ENCODE measurements around the gene MMP11.
A peak's percentile ranks its signal among the peaks of the same experiment; 100 is the strongest.
"Not testable (repeated sequence)": the region's sequence is repeated elsewhere in the genome, so short reads cannot be mapped to it uniquely, and the experiment has no call there.

MMP11 gene, protein sequence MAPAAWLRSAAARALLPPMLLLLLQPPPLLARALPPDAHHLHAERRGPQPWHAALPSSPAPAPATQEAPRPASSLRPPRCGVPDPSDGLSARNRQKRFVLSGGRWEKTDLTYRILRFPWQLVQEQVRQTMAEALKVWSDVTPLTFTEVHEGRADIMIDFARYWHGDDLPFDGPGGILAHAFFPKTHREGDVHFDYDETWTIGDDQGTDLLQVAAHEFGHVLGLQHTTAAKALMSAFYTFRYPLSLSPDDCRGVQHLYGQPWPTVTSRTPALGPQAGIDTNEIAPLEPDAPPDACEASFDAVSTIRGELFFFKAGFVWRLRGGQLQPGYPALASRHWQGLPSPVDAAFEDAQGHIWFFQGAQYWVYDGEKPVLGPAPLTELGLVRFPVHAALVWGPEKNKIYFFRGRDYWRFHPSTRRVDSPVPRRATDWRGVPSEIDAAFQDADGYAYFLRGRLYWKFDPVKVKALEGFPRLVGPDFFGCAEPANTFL

DNA sequence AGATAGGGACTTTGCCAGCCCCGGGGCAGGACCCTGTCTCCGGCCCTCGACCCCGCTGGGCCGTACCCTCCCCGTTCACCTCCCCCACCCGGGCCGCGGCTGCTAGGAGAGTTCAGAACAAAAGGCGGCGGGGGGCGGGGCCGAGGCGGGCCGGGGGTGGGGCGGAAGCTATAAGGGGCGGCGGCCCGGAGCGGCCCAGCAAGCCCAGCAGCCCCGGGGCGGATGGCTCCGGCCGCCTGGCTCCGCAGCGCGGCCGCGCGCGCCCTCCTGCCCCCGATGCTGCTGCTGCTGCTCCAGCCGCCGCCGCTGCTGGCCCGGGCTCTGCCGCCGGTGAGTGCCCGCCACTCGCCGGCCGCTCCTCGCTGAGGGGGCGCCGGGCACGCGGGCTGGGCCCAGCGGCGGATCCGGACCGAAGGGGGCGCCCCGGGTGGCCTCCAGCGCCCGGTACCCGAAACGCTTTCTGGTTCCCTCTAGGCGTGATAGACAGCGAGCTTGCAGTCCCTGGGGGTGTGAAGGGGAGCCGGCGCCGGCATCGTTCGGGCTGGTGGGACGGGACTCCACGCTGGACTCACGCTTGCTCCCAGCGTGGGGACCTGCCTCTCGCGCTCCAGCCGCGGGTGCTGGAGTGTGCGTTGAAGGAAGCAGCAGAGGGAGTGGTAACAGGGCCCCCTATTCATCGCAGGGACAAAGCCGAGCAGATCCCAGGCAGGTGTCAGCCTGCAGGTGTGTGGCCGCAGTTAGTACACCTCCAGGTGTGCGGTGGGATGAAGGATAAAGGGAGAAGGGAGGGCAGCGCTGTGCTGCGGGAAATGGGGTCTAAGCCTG, at the start of gene MMP11:
Gene MMP11, plus strand, starts transcription at position 201 of the 825 bp plus-strand sequence. Its CDS starts 22 bp downstream, at position 223.
- peak; percentile 78 for DNase-seq

DNA sequence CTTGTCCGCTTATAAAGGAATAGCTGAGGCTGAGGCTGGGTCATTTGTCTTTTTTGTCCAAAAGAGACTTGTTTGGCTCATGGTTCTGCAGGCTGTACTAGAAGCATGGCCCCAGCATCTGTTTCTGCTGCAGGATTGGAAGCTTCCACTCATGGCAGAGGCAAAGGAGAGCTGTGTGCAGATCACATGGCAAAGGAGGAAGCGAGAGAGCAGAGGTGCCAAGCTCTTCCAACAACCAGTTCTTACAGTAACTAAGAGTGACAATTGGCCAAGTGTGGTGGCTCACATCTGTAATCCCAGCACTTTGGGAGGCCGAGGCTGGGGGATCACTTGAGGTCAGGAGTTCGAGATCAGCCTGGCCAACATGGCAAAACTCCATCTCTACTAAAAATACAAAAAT, 44.5 kb upstream of the MMP11 start:
- not testable (repeated sequence) for DNase-seq

DNA sequence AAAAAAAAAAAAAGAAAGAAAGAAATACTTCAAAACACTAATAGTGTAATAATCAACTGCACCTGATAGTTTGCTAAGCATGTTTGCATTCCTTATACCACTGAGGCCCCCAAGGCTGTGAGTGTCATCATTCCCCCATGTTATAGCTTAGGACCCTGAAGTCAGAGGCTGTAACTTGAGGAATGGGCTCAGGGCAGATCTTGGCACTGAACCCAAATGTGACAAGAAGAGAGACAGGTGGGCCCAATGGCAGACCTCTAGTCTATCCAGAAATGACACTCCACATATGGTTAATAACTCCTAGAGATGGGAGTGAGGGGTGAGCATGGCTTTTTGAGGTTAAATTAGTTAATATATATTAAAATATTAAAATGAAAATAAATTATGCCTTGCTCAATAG, 35.0 kb upstream of the MMP11 start:
- DNase-seq, result no peak

DNA sequence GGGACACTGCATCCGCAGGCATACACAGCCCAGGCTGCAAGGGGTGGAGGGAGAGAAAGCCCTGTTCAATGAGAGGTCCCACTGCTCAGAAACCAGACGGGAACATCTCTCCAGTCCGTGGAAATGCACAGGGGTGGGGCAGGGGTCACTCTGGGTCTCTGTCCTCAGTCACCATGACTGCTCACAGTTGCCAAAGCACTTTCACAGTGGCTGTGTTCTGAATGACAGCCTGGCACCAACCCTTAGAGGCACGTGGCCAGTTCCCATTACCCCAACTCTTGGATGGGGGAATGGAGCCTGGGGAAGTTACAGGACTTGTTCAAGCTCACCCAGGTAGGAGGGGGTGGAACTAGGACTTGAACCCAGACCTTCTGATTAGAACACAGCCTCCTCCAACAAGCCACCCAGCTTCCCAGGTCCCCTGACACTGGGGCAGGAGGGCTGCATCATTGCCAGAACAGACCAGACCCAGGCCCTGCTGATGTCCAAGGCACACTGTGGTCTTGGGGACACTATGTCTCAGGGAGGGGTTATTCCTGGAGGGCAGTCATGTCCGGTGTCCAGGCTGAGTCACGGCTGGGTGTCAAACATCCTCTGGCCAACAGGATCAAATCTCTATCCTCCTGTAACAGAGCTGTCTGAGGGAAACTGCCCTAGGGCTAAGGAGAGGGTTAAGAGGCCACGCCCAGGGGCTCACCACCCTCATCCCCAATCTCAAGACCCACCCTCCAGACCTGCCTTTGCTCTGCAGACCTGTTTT, 30.0 kb upstream of the MMP11 start:
- DNase-seq, result no peak

DNA sequence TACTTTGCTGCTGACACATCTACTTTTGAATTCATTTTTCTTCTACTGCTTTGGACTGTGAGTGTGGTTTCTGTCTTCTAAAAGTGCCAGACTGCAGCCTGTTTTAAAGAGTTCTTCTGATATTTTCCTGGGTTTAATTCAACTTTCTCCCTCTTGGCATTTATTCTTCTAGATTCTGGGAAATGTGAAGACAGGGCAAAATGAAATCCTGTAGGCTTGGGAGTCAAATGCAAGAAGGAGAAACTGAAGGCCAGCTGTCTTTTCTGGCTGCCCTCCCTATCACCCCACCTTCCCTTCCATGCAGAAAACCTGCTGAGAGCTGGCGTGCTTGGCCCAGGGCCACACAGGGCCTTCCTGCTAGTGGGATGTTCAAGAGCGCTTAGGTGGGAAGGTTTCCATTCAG, 29.3 kb upstream of the MMP11 start:
- no peak for DNase-seq

DNA sequence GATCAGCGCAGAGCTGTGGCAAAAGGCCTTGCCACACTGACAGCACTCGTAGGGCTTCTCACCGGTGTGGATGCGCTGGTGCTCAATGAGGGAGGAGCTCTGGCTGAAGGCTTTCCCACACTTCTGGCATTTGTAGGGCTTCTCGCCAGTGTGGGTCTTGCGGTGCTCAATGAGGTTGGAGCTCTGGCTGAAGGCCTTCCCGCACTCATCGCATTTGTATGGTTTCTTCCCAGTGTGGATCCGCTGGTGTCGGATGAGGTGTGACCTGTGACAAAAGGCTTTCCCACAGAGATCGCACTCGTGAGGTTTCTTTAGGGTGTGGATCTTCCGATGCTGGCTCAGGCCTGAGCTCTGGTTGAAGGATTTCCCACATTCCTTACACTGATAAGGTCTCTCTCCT, 28.6 kb upstream of the MMP11 start:
- no peak for DNase-seq

DNA sequence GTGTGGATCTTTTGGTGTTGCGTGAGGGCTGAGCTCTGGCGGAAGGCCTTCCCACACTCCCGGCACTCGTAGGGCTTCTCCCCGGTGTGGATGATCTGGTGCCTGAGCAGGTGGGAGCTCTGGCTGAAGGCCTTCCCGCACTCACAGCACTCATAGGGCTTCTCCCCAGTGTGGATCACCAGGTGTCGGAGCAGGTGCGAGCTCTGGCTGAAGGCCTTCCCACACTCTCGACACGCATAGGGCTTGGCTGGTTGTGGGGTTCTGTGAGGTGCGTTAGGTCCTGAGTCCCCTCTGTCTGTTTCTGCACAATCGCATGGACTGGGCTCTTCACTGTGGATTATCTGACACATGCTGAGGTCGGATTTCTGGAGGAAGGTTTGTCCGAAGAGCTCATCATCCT, 28.2 kb upstream of the MMP11 start:
- DNase-seq, result no peak

DNA sequence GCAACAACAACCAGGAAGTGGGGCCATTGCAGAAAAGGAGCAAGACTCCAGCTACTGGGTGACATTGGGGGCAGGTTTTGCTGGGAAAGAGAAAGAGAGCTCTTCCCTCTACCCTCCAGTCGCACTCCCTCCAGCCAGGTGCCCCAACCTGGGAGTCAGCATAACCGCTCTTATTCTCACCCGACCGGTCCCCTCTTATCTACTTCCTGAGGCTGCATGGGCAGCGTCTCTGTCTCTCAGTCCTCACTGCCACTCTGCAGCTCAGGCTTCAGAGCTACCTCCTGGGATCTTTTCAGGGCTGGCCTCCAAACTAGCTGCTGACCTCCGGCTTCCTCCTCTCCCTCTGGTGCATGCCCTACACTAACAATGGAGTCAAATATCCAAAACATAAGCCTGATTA, 26.9 kb upstream of the MMP11 start:
- peak; percentile 53 for DNase-seq

DNA sequence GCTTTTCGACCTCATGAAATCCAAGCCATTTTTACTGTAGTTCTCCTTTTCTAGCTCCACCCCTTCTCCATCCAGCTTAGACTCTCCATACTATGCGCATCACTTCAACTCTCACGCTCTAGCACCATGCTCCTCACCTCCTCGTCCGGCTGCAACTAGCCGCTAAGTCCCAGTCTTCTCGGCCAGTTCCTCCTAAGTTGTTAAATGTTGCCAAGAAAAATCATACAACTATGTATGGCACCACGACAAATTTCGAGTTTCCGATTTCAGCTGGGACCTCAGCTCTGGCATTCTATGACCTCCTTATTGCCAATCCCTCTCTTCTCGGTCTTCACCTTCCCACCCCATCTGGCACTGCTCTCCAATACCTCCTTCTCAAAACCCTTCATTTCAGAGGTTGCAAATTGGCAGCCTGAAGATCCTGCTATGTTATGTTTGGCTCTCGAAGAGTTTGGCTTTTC, 22.8 kb upstream of the MMP11 start:
- DNase-seq, result no peak

DNA sequence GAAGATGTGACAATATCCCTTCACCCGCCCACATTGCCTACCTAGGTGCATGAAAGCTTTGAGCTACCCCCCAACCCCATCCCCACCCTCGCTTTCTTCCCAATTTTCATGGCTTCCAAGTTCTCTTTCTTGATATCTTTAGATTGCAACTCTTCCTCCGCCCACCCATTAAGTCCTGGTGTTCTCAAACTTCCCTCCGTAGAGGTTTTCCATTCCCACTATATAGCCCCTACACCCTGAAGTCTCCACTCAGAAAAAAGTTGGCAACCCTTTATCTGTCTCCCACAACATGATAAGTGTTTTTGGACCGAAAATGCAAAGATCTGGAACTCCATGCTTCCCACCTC, 22.3 kb upstream of the MMP11 start:
- DNase-seq, result no peak

DNA sequence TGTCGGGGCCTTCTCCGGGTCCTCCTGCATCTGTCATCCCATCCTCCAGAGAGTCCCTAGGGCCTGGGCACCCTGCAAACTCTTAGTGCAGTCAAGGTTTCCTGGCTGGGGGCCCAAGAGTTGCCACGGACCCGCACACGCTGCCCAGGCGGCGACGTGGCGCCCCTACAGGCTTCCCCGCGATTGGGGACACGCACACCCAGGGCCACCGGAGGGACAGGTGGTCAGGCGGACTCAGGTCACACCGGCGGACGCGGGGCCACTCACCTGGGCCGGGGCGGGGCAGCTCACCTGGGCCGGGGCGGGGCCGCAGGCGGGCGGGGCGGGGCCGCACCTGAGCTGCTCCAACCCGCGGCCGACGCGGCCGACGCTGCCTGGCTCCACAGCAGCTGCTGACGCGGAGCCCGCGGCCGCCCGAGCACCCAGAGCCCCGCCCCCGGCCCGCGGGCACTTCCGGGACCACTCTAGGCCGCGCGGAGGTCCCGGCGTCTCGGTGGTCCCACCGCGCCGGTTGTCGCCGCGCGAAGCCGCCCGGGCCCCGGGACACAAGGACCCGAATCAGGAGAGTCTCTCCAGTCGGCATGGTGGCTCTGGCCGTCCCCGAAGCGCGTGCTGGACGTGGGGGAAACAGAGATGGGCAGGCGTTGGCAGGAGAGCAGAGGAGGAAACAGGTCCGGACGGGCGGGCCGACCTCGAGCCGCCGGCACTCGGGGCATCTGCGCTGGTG, 21.8 kb upstream of the MMP11 start, which contains the start of gene ZNF70:
Gene ZNF70, minus strand, starts transcription at position 399 of the 727 bp plus-strand sequence. CDS start 5,972 bp downstream, outside the sequence.
- peak; percentile 94 for DNase-seq

DNA sequence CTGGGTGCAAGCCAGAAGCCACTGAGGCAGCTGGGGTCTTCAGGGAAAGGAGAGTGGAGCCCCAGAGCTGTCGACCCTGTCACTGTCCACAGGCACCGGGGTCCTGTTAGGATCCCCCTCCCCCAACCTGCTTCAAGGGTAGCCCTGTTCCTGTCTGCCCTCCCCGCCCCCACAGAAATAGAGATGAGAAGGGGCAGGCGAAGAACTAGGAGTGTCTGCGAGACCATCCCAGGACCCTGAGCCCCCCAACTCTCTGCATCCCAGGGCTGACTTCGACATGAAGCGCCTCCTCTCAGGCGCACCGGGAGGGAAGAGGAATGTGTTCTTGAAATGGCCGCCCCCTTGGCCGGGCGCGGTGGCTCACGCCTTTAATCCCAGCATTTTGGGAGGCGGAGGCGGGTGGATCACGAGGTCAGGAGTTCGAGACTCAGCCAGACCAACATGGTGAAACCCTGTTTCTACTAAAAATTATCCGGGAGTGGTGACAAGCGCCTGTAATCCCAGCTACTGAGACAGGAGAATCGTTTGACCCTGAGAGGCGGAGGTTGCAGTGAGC, 21.1 kb upstream of the MMP11 start:
- peak; percentile 57 for DNase-seq

DNA sequence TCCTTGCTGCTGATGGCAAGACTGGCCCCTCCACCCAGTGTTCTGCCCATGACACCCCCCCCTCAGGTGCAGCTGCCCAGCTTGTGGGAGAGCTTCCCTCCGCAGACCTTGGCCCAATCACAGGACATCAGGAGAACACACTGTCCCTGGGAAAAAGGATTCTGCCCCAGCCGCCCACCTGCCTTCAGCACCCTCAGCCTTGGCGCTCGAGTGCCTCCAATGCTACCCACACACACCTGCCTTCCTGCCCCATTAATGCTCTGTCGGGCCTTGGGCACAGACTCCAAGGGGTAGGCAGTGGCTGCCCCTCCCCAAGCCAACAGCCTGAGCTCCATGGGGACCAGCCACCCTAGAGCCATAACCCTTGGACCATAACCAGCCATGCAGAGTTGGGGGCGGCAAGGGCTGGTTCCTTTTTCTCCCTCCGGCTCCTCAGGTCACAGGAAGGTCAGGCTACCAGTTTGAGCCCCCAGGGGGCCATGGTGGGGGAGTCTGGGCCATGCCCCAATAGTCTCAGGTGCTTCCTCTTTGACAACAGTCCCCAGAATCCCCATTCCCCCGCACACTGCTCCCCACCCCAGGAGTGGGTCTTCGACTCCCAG, 20.5 kb upstream of the MMP11 start:
- DNase-seq, result no peak

DNA sequence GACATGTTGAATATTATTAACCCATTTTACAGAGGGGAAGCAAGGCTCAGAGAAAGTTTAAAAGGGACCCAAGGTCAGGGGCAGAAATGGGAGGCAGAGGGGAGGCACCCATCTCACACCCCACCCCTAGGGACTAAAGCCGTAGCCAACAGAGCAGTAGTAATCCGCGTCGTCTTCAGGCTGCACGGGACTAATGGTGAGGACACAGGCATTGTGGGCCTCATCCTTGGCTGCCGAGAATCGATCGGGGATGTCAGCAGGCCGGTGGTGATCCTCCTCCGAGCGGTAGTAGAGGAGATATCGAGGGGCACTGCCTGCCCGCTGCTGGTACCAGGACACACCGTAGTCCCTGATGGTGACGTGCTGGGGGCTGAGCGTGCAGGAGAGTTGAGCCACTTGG, 19.9 kb upstream of the MMP11 start:
- DNase-seq, result no peak

DNA sequence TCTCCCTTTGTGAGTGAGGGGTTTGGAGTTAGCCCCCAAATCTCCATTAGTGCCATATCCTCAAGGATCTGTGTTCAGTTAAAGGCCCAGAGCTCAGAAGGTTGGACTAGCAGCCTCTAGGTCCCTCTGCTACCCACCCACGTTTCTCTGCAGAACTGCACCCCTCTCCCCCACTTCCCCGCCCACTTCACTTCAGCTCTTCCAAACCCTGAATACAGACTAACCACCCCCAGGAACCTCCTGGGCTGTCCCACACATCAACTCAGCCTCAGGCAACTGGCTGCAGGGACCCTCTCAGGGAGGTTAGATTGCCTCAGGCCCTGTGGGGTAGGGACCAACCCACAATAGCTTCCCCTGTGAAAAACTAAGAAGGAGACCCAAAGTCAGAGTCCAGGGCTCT, 19.3 kb upstream of the MMP11 start:
- DNase-seq, result no peak

DNA sequence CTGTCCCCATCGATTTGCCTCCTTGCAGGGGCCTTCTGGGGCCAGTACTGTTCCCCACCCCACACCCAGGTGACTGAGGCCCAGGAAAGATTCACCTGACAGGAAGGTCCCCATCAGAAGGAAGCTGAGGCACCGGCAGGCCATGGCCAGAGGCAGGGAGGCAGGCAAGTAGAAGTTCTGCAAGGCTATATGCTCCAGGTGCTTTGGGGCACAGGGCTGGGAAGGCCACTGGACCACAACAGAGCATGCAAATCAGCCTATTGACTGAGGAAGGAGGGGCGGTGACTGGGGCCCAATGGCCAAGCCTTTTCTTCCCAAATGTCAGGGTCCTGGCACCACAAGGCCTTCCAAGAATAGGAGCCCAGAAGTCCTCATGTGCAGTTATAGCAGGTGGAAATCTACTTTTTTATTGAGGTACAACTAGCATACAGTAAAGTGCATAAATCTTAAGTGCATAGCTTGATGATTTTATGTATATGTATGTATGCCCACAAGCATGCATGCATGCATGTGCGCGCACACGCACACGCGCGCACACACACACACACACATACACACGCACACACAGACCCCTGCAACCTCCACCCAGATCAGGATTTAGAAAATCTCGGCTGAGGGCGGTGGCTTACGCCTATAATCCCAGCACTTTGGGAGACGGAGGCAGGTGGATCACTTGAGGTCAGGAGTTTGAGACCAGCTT, 18.3 kb upstream of the MMP11 start, which contains the start of gene VPREB3:
Gene VPREB3, minus strand, starts transcription at position 206 of the 700 bp plus-strand sequence. Its CDS starts 62 bp downstream, at position 144.
- no peak for DNase-seq

DNA sequence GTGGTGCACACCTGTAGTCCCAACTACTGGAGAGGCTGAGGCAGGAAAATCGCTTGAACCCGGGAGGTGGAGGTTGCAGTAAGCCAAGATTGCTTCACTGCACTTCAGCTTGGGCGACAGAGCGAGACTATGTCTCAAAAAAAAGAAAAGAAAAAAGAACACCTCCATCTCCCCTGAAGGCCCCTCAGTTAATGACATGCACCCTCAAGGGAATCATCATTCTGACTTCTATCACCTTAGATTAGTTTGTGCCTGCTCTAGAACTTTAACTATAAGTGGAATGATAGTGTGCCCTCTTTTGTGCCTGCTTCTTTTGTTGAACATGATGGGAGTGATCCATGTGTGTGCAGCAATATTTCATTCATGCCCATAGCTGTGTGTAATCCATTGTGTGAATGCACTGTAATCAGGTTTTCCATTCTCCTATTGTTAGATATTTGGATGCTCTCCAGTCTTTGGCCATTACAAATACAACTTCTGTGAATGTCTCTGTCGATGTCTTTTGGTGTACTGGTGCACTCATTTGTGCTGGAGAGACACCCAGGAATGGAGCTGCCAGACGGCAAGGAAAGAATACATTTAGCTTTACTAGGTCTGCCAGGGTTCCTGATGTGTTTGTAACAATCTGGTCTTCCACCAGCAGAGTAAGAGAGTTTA, 17.5 kb upstream of the MMP11 start:
- DNase-seq, result no peak

DNA sequence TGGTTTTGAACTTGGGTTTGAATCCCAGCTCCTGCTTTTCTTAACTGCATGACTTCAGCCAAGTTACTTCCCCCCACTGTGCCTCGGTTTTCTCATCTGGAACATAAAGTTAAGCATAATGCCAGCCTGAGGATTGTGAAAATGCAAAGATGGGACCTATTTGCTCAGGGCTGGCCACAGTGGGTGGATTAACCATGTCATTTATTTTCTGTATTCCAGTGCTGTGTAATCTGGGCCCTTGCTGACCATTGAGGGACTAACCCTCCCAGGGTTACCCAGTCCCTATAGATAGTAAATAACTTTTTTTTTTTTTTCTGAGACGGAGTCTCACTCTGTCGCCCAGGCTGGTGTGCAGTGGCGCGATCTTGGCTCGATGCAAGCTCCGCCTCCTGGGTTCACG, 16.9 kb upstream of the MMP11 start:
- no peak for DNase-seq

DNA sequence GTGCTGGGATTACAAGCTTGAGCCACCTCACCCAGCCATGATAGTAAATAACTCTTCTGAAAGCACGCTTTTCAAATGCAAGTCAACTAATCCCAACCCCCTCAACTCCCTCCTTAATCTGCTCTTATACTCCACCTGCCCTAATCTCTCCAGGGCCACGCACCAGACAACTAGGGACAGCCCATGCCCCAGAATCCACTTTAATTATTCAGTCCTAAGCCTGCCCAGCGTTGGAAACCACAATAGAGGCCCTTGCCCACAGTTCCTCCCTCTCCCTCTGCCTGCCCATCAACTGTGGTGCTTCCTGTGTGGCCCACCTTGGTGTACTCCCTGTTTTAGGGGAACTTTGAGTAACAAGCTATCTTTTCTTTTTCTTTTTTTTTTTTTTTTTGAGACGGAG, 15.8 kb upstream of the MMP11 start:
- DNase-seq, result peak; percentile 59

DNA sequence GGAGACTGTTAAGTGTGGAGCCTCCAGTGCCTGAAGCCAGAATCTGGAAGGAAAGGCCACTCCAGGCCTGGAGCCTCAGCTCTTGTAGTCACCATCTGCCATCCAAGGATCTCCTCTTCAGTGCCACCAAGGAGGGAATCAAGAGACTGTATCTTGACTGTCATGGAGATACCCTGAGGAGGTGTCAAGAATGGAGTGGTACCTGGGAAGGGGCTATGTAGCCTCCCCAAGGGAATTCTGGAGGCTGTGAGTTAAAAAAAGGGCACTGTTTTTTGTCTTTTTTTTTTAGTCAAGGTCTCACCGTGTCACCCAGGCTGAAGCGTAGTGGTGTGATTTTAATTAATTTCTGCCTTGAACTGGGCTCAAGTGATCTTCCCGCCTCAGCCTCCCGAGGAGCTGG, 13.1 kb upstream of the MMP11 start:
- DNase-seq, result no peak
